GM10847 (cell line): ENCODE data around the gene LZTR1.

Experiments used
- POLR2A ChIP-seq: IDR thresholded peaks from 2 replicates; pipeline ENCODE4 v1.6.1; 2011; ENCODE audit not compliant: insufficient read length; ENCODE audit errors: extremely low read depth

The LZTR1 gene

GRCh38 chr22:20975541-20976290 lies 6.4 kb upstream of the LZTR1 start:
- TF ChIP-seq POLR2A: no peak

GRCh38 chr22:20976291-20976877 lies 5.7 kb upstream of the LZTR1 start:
- no peak for TF ChIP-seq POLR2A

GRCh38 chr22:20977019-20977418 lies 5.1 kb upstream of the LZTR1 start:
- no peak for TF ChIP-seq POLR2A

GRCh38 chr22:20977516-20978170 lies 4.5 kb upstream of the LZTR1 start:
- TF ChIP-seq POLR2A: no peak

- TF ChIP-seq POLR2A: no peak
Measured at GRCh38 chr22:20978419-20978818, 3.7 kb upstream of the LZTR1 start.

GRCh38 chr22:20979243-20979809 lies 2.8 kb upstream of the LZTR1 start:
- TF ChIP-seq POLR2A: no peak

GRCh38 chr22:20979940-20980453 lies 2.1 kb upstream of the LZTR1 start:
- TF ChIP-seq POLR2A: no peak

- TF ChIP-seq POLR2A: no peak
Measured at GRCh38 chr22:20980523-20980922, 1.6 kb upstream of the LZTR1 start.

- TF ChIP-seq POLR2A: no peak
Measured at GRCh38 chr22:20980938-20981722, 967 bp upstream of the LZTR1 start.

GRCh38 chr22:20982563-20982882 lies 426 bp downstream of the LZTR1 start:
- no peak for TF ChIP-seq POLR2A

GRCh38 chr22:20983081-20983771 lies 1.1 kb downstream of the LZTR1 start:
- no peak for TF ChIP-seq POLR2A

GRCh38 chr22:20985720-20986119 lies 3.6 kb downstream of the LZTR1 start:
- no peak for TF ChIP-seq POLR2A

- TF ChIP-seq POLR2A: no peak
Measured at GRCh38 chr22:20986365-20986764, 4.3 kb downstream of the LZTR1 start.

- no peak for TF ChIP-seq POLR2A
Measured at GRCh38 chr22:20987375-20987774, 5.3 kb downstream of the LZTR1 start.
